GM19467 (cell line): Measurements from ENCODE around the gene SPHK1.

Source experiments
- ATAC-seq: cut with Tn5 transposase; IDR thresholded peaks from one replicate; pipeline ENCODE4 v1.9.1; 2021; ENCODE audit warnings: mild to moderate bottlenecking, moderate library complexity; ENCODE audit not compliant: unreplicated experiment

SPHK1 gene

DNA sequence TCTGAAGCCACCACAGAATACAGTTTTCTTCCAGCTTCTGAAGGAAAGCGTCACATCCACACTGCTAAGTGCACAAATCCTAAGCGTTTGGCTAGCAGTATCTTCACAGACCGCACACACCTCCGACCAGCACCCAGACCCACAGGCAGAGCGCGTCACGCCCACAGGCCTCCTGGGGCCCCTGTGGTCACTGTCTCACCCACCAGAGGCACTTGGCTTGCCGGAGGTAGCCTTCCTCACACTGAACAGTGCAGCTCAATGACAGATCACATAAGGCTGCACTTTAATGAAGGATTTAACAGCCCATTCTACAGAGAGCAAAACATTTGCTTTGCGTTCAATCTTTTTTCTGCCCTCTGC lies 21.2 kb downstream of the SPHK1 start:
- no peak for ATAC-seq

DNA sequence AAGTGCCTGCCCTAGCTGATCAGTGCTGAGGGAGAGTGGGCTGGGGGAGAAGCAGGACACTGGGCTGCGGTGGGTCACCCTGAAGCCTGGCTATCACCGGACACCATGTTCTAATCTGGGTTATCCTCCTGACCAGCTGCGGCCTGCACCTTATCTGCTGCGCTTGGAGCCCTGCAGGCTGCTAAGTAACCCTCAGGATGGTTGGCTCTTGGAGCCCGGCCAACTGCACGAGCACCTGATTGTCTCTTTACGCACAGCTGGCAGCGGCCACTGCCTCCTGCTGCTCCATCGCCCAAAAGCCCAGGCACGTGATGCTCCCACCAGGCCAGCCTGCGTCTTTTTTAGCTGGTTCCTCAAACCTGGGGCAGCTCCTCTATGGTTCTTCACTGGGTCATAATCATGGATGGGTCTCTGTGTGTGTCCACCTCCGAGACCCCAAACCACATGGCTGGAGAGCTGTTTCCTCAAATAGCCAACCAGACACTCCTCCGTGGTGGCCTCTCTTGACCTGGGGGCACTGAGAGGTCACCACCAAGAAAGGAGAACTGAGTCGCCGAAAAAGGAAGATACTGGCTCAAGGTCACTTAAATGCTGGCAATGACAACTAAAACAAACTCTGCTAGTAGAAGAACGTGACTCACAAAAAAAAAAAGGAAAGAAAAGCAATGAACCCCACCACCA lies 21.7 kb downstream of the SPHK1 start:
- no peak for ATAC-seq

- no peak for ATAC-seq
Measured at GRCh38 chr17:76407509-76407908, 23.1 kb downstream of the SPHK1 start.

DNA sequence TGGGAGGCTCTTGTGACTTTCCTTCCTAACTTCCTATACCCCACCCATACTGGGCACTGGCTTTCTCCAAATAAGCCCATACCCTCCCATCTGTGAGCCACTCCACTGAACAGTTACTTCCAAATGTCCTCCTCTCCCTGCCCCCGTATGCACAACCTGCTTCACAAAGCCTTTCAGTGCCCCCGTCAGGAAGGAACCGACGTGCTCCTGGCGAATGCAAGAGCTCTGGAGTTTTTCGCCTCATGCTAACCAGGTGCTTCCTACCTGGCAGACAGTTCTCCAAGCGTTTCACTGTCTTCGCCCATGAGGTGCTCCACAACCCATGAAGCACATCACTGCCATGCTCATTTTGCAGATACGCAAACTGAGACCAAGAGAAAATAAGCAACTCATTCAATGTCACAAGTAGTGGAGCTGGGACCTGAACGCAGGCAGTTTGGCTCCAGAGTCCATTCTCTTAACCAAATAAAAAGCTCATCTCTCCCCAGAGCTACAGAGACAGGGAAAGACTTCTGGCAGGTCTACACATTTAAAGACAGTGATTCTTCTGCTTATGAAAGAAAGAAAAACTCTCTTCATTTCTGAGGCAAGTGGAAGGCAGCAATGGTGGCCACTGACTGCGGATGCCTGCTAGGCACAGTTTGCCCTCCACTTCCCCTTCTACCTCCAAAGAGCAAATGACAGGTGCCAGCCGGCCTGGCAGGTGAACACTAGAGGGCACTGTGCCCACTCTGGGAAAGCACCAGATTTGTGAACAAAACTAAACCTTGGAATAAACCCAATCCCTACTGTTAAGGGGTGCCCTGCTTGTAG lies 23.8 kb downstream of the SPHK1 start:
- ATAC-seq = no peak

DNA sequence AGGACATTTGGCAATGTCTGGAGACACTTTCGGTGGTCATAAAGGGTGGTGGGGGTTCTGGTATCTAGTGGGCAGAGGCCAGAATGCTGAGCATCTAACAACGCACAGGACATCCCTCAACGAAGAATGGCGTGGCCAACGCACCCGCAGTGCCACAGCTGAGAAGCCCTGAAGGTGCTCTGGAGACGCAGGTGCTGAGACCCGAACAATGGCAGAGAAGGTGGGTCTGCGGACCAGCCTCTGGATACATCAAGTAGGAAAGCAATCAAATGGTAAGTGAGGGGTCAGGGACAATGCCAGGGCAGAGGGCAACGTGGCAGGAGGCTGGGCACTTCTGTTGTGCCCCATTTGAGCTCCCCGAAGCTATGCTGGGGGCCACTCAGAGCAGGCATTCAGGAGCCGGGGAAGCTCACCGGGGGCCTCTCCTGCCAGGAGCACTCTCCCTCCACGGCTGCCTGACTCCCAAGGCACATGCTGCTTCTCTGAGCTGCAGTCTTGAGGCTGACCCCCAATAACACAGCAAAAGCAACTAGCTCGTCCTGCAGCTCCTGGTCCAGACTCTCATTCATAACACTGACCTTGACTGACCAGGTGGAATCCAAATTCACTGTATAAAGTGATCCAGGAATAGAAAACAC lies 26.0 kb downstream of the SPHK1 start:
- no peak for ATAC-seq

DNA sequence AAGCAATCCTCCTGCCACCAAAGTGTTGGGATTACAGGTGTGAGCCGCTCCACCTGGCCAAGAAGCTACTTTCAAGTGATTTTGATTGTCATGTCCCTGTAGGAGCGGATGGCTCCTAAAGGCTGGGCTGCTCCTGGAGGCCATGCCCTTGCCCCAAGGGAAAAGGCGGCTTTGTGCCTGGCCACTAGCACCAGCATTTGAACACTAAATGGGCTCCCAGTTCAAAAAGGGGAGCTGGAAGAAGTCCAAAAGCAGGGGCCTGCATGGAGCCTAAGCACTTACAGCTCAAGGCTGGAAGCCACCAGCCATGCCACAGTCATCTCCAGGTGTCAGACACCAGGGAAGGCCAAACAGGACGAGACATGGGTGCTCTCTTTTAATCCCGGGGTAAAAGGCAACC lies 26.8 kb downstream of the SPHK1 start:
- no peak for ATAC-seq

DNA sequence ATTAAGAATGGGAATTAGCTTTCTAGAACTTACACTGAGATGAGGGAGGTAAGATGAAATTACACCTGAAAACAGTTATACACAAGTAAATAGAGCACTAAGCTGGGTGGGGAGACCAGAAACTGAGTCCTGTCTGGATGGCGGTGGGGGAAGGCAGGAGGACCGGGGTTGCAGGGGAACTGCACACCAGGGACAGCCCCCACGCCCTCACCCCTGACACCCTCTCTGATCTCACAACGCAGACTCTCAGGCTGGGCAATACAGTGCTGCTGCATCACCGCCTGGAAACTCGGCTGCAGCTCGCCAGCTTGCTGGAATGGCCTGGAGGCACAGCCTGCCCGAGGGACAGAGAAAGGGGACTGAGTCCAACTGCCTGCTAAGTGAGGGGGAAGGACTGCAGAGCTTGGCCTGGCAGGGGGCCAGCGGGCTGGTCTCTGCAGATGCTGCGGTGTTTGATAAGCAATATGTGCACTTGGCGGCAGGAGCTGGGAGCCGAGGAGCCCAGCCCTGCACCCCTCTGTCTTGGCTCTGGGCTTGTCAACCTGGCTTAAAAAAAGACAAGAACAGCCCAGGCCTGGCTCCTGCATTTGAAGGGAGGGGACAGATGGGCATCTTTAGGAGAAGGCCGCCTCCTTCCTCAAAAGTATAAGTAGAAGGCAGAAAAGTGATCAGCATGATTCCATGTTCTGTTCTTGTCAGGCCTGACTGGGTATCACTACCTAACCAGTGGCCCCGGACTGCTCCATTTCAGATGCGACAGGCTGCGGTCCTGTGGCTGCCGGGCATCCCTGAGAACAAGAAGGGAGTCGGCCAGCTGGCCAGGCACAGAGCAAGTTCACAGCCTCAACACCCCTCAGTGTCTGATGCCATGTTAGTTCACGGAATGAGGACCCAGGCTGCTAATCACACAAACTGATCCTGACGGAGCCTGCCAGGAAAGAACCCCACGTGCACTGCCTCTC lies 30.2 kb downstream of the SPHK1 start:
- ATAC-seq = no peak

DNA sequence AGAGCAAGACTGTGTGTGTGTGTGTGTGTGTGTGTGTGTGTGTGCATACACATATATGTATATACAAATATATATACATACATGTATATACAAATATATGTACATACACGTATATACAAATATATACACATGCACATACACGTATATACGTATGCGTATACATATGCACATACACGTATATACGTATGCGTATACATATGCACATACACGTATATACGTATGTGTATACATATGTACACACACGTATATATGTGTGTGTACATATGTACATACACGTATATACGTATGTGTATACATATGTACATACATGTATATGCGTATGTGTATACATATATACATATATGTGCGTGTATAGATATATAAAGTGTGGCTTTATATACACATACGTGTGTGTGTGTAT lies 31.4 kb downstream of the SPHK1 start:
- no peak for ATAC-seq

DNA sequence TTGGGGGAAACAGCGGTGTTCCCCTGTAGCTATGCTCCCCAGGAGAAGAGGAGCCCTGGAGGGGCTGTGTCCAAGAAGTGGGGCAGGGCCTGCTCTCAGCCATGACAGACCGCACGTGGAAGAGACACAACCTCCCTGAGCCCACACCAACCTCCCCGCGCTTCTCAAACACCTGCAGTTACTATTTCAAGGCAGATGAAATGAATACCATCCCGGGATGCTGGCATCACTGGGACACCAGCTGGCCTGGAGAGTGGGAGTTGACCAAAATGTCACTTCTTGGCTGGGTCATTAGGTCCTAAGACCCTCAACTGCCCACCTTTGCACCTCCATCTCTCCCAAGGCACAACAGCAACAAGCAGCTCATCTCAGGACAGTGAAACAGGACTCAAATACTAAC lies 32.0 kb downstream of the SPHK1 start:
- ATAC-seq = no peak

GRCh38 chr17:76416899-76417298 lies 32.5 kb downstream of the SPHK1 start:
- ATAC-seq = no peak

GRCh38 chr17:76417499-76418143 lies 33.2 kb downstream of the SPHK1 start:
- no peak for ATAC-seq

GRCh38 chr17:76419576-76420260 lies 35.3 kb downstream of the SPHK1 start:
- no peak for ATAC-seq

GRCh38 chr17:76420356-76421043 lies 36.1 kb downstream of the SPHK1 start:
- ATAC-seq = no peak

GRCh38 chr17:76421044-76421407 lies 36.6 kb downstream of the SPHK1 start:
- ATAC-seq = no peak

DNA sequence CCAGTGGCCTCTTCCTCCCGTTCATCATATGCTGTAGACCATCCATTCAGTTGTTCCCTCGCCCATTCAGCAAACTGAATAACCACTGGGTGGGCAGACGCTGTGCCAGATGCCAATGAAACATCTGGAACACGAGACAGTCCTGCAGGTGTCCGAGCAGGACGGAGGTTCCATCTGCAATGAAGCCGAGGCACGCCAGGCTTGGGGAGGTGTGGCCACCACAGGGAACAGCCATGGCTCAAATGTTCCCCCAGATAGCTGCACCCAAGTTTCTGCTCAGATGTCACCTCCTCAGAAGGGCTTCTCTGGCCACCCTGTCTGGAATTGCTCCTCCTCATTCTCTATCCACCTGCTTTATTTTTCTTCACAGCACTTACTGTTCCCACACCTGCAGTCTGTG lies 38.0 kb downstream of the SPHK1 start:
- ATAC-seq = no peak

DNA sequence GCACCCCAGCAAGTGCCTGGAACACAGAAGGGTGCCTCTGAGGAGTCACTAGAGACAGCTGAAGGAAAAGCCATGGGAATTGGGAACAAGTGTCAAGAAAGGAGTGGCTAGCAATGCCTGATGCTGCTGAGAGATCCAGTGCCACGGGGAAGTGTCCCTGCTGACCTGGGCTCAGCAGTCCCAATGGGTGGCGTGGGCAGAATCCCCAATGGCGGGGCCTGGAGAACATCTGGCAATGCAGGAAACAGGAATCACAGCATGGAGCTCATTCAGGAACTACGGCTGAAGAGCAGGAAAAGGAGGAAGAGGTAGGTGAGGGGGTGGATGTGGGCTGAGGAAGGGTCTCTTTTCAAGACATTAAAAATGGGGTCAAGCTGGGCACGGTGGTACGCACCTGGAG lies 38.5 kb downstream of the SPHK1 start:
- ATAC-seq = no peak

GRCh38 chr17:76426853-76427252 lies 42.4 kb downstream of the SPHK1 start:
- no peak for ATAC-seq

DNA sequence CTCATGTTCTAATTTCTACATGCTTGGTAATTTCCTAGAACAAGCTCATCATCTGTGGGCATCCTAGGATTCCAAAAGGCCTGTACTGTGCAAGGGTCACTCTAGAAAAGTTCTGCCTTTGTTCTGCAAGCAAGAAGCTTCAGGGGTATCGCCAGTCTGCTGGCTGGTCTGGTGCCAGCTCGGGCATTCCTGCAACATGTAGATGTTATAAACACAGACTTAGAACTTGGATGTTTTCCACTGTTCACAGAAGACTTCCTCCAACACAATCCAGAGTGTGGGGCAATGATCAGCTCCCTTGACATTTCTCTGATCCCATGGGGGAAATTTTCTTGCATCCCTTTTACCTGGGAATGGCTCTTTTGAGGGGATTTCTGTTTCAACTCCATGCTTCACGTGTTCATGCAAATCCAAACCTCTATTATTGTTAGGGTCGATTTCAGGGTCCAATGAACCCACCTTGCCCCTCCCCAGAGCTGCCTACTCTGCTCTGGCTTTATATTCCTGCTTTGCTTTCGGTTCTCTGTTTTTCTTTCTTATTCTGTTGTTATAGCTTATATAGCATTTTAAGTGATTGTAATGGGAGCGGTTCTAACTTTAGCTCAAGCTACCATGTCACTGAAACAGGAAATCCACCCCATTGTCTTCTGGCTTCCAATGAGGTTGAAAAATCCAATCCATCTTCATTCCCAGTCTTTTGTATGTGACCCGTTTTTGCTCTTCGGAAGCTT lies 43.3 kb downstream of the SPHK1 start:
- no peak for ATAC-seq

DNA sequence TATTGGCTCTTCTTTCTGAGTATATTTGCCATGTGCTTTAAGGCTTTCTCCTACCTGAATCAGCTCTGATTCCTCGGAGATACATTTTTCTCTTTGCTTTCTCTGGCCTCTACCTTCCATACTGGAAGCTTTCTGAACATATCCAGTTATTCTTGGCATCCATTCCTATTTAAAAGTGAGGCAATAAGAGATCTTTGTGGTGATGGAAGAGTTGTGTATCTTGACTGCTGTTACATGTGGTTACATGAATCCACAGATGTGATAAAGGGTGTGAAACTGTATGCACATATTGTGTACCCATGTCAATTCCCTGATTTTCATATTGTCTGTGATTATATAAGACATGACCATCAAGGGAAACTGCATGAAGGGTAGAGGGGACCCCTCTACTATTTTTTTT lies 44.1 kb downstream of the SPHK1 start:
- no peak for ATAC-seq
